Spleen (tissue), 7 donors: ENCODE measurements around the gene CDC42BPA.

Source experiments
- POLR2A ChIP-seq, 3 donors: fragments of 450-650 bp; IDR thresholded peaks; one replicate each; pipeline ENCODE4 v1.5.1; 2017; ENCODE audit warnings: antibody characterized with exemption in 3 of 3, mild to moderate bottlenecking in 1 of 3
- TF ChIP-seq, protein P1 (sequence below), 11 experiments: fragments of 200-600 bp in 7 of 11; fragments of 450-650 bp in 4 of 11; sonication (generic) in 4 of 11; IDR thresholded peaks in 8 of 11; conservative IDR thresholded peaks in 3 of 11; 1 replicate in 7 of 11; 2 replicates in 4 of 11; pipeline versions ENCODE4 v1.4.0 to v1.8.0; 2016 to 2021; ENCODE audit warnings: antibody characterized with exemption in 11 of 11, inconsistent platforms in 4 of 11, mild to moderate bottlenecking in 1 of 11
- donor health status: DM: no; HTN: no; CAD: no; lungs with moderate emphysema.
- donor health status: DM: no; HTN: no; CAD: no.
- donor health status: DM: no; HTN: no; CAD: no.

DNA sequence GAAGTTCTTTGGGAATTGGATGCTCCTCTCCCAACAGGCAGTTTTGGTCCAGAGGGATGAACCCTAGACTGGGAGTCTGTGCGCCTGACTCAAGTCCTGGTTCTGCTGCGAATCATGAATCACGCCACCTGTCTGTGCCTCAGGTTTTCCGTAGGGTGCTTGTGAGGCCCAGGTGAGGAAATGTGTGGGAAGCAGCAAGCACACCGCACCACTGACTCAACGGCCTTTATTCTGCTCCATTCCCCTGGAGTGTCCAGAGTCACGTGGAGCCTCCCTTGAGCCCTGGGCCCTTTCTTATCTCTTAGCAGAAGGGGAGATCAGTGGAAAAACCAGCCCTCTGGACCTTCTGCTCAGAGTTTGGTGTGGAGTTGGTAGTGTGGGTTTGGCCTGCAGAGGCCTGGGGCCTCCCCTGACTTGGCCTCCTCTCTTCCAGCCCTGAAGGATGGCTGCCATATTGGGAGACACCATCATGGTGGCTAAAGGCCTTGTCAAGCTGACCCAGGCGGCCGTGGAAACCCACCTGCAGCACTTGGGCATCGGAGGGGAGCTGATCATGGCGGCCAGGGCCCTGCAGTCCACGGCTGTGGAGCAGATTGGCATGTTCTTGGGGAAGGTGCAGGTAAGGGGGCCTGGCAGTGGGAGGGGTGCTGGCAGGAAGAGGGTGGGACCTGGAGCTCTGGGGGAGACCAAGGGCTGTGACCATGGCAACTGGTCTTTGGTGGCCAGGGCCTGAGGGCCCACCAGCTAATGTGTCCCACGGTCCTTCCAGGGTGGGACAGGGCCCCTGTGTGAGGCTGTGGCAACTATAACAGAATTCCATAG is 357.1 kb downstream of the CDC42BPA start:
- TF ChIP-seq, protein P1, sequence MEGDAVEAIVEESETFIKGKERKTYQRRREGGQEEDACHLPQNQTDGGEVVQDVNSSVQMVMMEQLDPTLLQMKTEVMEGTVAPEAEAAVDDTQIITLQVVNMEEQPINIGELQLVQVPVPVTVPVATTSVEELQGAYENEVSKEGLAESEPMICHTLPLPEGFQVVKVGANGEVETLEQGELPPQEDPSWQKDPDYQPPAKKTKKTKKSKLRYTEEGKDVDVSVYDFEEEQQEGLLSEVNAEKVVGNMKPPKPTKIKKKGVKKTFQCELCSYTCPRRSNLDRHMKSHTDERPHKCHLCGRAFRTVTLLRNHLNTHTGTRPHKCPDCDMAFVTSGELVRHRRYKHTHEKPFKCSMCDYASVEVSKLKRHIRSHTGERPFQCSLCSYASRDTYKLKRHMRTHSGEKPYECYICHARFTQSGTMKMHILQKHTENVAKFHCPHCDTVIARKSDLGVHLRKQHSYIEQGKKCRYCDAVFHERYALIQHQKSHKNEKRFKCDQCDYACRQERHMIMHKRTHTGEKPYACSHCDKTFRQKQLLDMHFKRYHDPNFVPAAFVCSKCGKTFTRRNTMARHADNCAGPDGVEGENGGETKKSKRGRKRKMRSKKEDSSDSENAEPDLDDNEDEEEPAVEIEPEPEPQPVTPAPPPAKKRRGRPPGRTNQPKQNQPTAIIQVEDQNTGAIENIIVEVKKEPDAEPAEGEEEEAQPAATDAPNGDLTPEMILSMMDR (IDR thresholded peaks at IDR 0.05 in 8 of 11, conservative IDR thresholded peaks at IDR 0.05 in 3 of 11): no peak
- TF ChIP-seq POLR2A (IDR thresholded peaks at IDR 0.05): no peak
